CD4-positive, alpha-beta T cell treated with Interleukin-12 subunit alpha and Interleukin-12 subunit beta, for 1 hour (primary cell): ENCODE data around the gene ASTN2.
"Not testable (repeated sequence)": the region's sequence is repeated elsewhere in the genome, so short reads cannot be mapped to it uniquely, and the experiment has no call there.

Experiments
- DNase-seq: peaks from one replicate; pipeline ENCODE4 v3.0.0-alpha.2; 2020

Gene ASTN2

DNA sequence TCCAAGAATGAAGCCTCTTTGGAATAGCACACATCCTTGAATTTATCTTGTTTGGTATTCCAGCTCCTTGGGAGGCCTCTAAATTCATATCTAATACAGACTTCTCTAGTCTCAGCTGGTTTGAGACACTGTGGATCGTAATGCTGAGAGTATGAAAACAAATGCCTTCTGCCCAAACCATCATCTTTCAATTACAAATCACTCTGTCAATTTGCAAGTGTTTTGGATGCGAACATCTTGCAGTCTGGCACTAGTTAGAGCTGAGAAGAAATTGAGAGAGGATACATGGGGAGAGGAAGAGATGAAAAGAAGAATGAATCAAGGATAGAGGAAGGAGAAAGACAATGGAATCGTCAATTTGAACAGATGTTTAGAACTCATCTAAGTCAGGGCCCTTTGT is 342.6 kb downstream of the ASTN2 start:
- DNase-seq, result no peak

DNA sequence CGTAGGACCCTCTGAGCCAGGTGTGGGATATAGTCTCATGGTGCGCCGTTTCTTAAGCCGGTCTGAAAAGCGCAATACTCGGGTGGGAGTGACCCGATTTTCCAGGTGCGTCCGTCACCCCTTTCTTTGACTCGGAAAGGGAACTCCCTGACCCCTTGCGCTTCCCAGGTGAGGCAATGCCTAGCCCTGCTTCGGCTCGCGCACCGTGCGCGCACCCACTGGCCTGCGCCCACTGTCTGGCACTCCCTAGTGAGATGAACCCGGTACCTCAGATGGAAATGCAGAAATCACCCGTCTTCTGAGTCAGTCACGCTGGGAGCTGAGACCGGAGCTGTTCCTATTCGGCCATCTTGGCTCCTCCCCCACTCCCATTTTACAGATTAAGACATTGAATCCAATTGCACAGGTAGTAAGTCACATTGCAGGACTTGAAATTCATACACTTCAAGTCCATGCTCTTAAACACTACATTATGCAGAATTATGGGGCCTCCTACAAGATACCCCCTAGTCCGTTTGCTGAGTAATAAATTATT is 343.1 kb downstream of the ASTN2 start:
- not testable (repeated sequence) for DNase-seq

DNA sequence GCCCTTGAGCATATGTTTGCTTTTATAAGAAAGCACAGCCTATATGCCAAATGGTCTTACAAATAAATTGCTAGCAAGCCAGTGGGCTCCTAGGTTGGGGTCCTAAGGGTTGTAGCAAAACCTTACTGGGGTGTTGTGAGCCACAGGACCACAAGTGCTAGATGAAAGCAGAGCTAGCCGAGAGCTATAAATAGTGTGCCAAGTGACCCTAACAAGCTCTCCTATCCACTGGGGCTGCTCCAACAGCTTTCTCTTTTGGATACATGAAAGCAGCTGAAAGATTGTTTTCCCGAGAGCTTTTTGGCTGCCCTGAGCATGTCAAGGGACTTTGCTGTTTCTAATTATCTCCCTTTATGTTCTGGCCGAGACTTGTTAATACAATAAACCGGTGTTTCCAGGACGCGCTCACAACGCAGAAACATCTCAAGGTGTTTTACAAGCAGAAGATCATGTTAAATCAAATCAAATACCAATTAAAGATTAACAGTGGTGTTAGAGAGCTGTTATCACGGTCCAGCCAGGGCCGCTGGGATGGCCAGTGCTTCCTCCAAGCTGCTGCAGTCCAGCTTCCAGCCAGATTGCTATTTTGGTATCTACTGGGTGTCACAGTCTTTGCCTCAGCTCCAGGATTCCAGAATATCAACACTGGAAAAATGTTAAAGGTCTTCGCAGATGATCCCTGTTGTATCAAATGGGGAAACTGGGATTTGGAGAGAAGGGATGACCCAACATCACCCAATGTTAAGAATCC is 351.0 kb downstream of the ASTN2 start:
- DNase-seq, result no peak

DNA sequence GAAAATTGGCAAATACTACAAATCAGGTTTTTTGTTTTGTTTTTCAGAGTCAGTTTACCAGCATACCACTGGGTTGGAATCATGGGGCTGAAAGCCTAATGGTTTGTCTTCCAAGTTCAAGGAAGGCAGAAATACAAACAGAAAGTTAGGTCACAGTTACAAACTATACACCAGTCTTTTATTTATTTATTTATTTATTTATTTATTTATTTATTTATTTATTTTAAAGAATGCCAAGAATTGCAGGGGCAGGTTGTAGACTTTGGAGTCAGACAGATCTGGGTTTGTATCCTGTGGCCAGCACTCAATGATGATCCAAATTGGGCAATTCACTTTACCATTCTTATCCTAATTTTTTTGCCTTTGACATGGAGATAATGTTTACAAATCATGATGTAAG is 353.9 kb downstream of the ASTN2 start:
- DNase-seq, result no peak

DNA sequence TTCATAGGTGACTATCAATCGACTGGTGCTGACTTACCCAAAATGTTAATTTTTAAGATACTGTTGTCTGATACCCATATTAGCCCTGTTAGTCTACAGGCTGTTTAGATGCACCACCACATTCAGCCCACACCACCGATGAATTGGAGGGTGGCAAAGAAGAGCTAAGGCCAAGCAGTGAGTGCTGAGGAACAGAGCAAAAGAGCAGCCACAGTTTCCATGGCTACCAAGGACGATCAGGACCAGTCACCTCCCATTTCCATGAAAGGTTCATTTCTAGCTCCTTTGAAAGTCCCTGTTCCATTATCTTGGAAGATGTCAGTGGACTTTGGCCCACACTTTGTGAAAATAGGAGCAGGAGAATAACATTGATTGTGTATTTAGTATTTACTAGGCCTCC is 364.9 kb downstream of the ASTN2 start:
- DNase-seq, result no peak

DNA sequence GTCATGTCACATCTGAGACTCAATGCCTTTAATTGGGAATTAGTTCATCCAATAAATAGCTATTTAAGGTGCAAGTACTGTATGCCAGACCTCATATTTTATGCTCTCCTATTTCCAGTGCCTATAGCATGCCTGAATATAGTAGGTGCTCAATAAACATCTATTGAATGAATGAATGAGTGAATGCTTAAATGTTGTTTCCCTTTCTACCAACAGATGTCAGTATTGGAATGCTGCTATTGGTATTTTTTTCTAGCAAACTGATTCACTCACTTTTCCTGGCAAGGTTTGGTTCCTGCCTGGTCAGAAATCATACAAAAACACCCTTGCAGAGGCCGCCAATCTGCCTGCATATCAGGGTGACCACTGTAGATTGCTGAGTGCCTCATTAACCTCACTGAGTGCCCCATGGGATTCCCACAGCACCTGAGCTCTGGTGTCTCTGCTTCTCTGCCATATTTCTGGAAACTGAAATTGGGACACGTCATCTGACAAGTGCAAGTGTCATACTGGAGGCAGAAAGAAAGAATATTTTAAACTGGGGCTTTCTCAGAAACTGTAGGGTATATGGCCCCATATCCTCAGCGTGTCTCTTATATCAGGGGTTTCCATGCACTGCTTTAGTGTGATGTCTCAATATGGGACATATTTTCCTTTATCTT is 368.1 kb downstream of the ASTN2 start:
- DNase-seq, result no peak

DNA sequence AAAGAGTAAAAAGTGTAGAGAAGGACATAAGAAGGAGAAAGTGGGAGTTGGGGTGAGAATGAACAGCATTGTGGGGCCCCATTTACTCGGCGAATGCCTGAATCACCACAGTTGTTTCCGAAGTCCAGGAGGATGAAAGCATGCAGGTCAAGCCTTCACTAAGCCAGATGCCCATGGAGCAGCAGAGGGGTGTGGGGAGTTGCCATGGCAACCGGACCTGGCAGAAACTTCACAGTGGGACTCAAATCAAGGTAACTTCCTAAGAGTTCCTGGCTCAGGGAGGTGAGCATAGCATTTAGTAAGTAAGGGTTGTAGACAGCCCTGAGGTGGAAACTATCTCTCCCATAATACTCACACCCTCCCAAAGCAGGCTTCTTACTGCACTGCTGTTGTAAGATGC is 370.6 kb downstream of the ASTN2 start:
- no peak for DNase-seq

DNA sequence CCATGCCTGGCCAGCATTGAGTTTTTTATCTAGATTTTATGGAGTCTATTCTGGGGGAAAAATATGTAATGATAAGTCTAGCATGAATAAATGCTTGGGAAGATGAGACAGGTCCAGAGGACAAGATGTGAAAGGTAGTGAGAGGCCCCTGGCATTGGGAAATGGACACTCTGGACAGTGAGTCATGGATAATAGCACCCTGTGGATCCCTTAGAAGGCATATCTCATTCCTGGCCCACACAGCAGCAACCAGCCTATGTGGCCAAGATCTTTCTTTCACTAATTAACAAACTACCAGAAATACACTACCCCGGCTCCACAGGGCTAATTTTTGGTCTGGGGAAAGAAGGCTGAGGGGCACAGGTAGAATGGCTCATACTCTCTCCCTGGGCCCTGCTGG is 371.7 kb downstream of the ASTN2 start:
- no peak for DNase-seq

DNA sequence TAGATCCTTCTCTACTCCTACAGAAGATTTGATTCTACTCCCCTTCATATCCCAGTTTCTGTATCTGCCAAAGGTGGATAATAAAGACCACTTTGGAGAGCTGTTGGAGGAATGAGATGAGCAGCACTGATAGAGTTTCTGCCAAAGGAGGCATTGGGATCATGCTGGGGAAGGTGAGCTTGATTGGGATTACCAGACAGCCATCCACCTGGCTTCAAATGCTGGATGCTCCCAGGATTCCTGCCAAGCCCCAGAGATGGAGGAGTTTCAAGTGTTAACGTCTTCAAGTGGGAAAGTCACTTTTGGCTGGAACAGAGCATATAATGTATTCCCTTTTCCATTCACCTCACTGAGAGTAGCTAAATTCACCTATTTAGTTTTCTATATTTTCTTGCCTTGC is 379.3 kb downstream of the ASTN2 start:
- no peak for DNase-seq

DNA sequence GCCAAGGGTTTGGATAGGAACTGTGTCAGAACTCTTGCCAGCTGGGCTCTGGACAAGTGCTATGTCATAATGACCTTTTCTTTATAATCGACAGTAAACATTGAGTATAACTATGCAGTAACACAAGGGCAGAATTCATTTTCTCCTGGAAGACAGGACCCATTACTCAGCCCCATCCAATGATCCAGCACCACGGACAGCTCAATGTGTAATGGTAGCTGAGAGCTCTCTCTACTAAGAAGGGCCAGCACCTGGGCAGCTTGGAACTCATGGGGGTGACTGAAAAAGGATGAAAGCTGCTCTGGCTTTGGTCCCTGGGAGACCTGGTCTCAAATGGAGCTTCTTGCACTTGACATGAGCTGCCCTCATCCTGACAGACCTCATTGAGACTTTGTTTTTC is 380.0 kb downstream of the ASTN2 start:
- no peak for DNase-seq

DNA sequence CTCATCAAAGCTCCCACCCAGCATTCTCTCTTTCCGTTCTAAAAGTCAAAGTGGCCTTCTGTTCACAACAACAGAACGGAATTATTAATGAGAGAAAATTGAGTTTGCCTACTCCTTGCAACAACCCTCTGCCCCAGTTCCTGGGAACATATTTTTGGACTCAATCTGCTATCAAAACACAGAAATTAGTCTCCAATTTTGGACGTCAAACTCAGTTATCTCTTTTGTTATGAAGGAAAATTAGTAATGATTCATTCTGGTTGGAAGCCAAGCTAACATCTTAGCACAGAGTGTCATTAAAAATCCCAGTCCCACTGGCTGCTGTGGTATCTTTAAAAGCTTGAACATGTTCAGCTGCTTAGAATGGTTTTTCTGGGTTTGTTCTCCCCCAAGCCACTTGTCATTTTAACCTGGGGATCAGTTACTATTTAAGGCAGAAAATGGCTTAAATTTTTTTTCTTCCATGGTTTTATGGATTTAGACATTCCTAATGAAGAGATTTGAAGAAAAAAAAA is 384.5 kb downstream of the ASTN2 start:
- no peak for DNase-seq

DNA sequence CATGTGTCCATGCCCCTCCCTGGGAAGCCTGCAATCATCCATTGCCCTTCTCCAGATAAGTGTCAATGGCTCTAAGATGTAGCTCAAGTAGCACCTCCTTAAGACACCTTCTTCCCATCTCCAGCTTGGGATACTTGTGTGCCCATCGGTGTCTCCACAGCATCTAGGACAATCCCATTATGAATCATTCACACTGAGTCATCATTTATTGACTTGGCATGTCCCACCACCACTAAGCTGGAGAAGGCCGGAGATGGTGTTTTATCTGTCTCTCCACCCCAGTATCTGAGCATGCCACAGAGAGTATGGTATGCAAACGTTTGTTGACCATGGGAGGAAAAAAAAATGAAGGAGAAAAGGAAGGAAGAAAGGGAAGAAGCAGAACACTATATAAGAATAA is 385.5 kb downstream of the ASTN2 start:
- DNase-seq, result no peak

DNA sequence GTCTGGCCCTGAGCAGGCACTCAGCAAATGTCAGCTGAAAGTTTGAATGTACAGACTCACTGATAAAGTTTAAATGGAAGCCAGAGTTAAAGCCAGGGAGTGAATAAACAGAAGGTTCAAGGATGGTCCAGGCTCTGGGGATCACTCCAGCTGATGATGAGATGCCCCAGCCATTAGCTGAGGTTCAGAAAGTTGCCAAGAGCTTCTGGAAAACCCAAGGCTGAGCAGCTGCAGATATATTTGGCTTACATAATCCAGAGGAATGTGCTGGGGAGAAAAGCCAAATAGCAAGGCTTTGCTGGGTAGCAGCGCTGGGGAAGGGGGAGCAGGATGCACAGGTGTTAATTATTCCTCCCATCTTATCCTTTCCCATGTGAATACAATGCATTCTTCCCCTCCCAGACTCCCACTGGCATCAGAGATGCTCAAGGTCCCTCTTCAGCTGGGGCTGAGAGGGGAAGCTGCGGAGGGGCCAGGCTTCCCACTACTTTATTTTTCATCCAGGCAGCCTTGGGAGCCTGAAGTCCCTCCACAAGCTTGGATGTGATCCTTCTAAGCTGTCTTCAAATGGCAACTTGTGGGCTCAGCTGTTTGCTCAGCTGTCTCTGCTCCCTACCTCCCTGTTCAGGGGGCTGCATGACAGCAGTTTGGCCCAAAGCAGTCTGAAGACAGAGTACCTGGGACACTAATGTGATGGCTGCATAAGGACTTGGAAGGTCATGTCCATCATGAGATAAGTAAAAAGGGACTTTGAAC is 386.6 kb downstream of the ASTN2 start:
- DNase-seq, result no peak

DNA sequence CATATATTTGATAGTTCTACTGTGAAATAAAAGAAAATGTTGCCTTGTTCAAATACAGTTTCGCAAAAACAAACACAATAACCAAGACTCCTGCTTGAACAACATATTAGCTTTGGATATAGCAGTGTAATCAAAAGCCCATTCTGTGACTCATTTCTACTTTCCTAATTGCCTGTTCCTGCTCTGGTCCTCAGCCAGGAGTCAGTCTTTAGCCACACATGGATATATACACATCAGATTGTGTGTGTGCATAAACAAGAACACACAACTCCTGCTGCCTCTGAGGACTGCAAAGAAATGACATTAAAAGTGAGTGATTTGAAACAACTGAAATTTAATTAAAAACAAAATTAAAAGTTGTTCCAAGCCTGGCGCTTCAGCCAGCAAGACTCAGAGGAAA is 393.0 kb downstream of the ASTN2 start:
- DNase-seq, result no peak

DNA sequence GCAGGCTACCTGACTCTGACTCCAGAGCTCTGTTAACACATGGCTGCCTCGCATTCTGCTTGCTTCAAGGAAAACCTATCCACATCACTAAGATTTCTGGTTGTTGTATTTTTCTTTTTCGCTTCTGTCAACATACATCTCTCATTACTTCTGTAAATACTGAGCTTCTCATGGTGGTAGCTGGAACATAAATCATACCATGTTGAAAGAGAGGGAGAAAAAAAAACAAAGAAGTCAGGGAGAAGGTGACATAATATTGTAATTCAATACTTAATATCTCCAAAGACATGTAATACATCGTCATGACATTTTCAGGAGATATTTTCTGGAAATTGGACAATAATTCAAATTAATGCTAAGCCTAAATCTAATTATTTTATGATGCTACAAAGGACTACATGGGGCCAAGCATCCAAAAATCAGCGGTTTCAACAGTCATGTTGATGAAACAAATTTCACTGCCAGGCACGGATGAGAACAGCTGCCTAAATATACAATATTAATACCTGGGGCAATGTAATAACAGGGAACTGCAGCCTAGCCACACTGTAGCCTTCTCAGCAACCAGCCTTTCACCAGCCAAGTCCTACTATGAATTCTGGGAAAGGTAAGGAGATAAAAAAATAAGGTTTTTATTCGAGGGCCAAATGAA is 395.8 kb downstream of the ASTN2 start:
- no peak for DNase-seq

DNA sequence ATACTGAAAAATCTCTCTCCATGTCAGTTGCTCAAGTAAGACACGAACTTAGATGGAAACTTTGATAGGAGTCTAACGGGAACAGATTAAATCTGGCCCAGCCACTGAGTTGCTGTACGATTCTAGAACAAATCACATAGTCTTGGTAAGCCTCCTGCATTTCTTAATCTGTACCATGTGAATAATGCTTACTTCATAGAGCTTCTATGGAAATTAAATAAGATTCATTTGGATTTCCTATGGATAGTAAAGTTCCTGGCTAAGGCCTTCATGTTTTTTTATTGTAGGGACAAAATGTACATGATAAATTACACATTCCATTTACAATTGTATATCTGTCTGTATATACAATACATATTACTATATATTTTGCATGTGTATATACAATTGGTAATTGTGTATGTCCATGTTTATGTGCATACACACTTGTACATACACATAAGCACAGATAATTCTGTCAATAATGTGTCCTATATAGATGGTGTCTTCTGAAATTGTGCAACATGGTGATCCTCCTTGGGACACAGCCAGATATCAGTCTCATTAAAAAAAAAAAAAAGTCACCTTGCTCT is 397.4 kb downstream of the ASTN2 start:
- no peak for DNase-seq

DNA sequence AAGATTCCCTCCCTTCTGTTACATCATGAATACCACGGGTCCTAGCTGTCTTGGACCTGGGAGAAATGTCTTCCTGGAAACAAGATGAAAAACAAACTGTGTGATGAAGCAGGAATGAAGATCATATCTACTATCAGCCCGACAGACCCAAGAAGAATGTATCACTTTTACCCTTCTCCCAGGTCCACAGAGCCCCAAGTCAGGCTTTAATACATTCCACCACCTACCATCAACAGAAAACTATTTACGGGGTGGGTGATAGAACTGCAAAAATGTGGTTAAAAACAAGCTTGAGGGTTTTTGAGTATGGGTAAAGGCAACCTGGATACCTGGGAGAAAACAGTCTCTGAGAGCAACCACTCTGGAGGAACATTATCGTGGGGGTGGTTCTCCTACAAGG is 400.8 kb downstream of the ASTN2 start:
- no peak for DNase-seq

DNA sequence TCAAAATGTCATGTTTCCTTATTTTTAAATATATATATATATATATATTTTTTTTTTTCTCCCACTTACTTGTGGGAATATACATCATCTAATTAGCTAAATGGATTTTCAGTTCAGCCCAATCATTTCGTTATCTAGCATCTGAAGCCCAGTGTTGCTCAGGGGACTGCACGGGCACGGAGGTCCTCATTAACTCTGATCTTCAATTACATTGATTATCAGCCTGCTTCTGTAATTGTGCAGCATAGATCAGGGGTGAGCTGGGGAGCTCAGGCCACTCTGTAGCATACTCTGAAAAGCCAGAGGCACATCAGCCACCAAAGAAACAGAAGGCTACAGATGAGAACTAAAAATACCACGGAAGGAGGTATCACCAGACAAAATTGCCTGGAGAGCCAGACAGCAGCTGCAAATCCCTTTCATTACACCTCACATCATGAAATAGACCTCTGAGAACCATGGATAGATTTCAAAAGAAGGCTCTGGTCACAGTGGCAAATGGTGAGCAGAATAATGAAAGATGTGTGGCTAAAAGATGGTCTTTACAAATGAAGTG is 401.3 kb downstream of the ASTN2 start:
- DNase-seq, result no peak

DNA sequence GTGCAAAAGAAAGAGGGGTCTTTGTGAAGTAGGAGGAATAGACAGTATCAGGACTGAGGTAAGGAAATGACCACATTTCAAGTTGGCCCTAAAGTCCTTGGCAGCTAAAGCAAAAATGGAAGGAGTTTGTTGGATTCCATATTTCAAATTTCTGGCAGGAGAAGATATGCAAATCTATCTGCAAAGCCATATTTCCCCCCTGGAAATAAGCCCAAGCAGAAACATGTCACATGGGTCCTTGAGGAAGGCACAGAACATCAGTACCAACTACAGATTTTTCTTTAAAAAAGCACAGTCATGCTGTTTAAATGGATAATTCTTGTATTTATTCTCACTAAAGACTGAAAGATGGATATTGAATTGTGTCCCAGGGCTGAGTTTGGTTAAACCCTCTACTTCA is 404.8 kb downstream of the ASTN2 start:
- no peak for DNase-seq

DNA sequence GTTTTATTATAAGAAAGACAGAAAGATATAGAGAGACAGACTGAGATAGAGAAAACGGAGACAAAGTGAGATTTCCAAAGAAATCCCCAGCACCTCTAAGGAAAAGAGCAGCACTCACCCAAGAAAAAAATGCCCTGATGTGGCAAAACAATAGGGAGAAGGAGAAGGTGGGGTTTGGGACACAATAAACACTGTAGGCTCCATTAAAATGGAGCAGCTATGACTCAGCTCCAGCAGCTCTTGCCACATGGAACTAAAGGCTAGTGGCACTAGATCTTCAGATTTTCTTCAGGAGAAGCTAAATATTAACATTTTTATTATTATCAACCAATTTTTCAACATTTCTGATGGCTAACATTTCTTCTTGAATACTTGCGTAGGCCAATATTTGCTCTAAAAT is 406.0 kb downstream of the ASTN2 start:
- DNase-seq, result no peak

DNA sequence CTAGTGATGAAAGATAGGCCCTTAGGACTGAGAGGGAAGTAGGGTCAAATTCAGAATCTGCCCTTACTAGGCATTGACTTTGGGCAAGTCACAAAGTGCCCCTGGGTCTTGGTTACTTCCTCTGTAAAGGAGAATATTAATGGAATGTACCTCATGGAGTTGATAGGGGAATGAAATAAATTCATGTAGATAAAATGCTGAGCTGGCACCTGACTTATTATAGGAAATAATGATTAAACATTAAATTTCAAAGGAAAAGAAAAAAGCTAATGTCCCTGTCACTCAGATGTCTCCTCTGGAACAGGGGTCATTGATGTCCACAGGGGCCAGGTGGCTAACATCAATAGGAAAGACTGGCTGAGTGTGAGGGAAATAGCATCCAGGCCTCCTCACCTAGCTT is 406.4 kb downstream of the ASTN2 start:
- DNase-seq, result no peak

DNA sequence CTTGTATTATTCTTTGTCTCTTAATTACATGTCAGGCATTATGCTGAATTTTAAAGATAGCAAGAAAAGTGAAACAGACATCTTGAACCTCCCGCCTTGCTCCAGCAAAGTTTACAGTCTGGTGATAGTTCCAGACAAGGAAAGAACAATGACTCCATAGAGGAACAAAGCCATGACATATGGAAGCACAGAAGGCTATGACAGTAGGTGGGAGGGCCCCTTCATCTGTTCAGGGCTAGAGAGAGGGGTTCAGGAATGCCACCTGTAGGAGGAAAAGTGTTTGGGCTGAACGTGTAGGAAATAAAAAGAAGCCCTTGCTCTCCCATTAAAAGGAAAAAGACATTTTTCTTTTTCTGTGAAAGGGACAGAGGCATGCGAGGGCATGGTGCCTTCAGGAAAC is 412.2 kb downstream of the ASTN2 start:
- DNase-seq, result no peak
